Suprapubic skin (tissue), 4 donors: Measurements from ENCODE around the gene ATP5PF.

Experiments
- POLR2A ChIP-seq, 2 donors: fragments of 450-650 bp; IDR thresholded peaks; one replicate each; pipeline ENCODE4 v1.6.1; 2017; ENCODE audit warnings: antibody characterized with exemption in 2 of 2, mild to moderate bottlenecking in 2 of 2, moderate library complexity in 2 of 2
- POLR2AphosphoS5 ChIP-seq, 3 donors: sonication (generic); formaldehyde crosslinking; IDR thresholded peaks; one replicate each; pipeline ENCODE4 v1.6.1; 2017; ENCODE audit warnings: antibody characterized with exemption in 3 of 3
- TF ChIP-seq, protein P1 (sequence below), 2 donors: fragments of 200-600 bp in 1 of 2; fragments of 450-650 bp in 1 of 2; sonication (generic) in 1 of 2; IDR thresholded peaks; one replicate each; pipeline ENCODE4 v1.5.1; 2016 to 2019; ENCODE audit warnings: antibody characterized with exemption in 2 of 2, mild to moderate bottlenecking in 1 of 2, moderate library complexity in 1 of 2

DNA sequence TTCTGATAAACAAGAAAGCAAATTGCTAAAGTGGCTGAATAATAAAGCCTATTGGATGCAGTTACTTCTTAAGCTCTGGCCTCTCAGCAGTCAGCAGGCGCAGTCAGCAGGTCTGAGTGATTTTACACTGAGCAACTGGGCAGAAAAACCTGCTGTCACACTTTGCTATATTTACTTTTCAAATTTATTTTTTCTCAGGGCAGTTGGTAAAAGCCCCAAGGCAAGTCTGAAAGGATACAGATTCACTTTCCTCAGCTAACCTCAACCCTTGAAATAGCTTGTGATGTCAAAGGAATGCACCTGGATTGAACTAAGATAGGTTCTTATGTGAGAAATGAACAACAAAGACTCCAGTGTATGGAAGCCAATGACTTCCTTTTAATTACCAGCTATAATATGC is 34.0 kb downstream of the ATP5PF start:
- TF ChIP-seq, protein P1, sequence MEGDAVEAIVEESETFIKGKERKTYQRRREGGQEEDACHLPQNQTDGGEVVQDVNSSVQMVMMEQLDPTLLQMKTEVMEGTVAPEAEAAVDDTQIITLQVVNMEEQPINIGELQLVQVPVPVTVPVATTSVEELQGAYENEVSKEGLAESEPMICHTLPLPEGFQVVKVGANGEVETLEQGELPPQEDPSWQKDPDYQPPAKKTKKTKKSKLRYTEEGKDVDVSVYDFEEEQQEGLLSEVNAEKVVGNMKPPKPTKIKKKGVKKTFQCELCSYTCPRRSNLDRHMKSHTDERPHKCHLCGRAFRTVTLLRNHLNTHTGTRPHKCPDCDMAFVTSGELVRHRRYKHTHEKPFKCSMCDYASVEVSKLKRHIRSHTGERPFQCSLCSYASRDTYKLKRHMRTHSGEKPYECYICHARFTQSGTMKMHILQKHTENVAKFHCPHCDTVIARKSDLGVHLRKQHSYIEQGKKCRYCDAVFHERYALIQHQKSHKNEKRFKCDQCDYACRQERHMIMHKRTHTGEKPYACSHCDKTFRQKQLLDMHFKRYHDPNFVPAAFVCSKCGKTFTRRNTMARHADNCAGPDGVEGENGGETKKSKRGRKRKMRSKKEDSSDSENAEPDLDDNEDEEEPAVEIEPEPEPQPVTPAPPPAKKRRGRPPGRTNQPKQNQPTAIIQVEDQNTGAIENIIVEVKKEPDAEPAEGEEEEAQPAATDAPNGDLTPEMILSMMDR (IDR thresholded peaks at IDR 0.05), result no peak
- no peak for TF ChIP-seq POLR2A (IDR thresholded peaks at IDR 0.05)
- TF ChIP-seq POLR2AphosphoS5 (IDR thresholded peaks at IDR 0.05), result no peak
